Measurements from ENCODE around the gene PRDX5.
A peak's percentile ranks its signal among the peaks of the same experiment; 100 is the strongest.

DNA sequence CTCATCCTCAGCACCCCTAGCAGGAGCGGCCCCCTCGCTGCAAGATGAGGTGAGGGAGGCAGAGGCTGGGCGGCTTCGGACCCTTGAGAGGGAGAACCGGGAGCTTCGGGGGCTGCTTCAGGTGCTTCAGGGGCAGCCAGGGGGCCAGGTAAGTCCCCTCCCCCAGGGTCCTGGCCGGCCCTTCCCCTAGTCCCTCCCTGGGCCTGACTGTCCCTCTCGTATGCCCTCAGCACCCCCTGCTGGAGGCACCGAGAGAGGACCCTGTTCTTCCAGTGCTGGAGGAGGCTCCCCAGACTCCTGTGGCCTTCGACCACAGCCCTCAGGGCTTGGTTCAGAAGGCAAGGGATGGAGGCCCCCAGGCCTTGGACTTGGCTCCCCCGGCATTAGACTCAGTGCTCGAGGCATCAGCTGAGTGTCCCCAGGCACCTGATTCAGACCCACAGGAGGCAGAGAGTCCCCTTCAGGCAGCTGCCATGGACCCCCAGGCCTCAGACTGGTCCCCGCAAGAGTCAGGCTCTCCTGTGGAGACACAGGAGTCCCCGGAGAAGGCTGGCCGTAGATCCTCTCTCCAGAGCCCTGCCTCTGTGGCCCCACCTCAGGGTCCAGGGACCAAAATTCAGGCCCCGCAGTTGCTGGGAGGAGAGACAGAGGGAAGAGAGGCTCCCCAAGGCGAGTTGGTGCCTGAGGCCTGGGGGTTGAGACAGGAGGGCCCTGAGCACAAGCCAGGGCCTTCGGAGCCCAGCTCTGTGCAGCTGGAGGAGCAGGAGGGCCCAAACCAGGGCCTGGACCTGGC is 26.0 kb downstream of the PRDX5 start:
- TF ChIP-seq, protein P1, sequence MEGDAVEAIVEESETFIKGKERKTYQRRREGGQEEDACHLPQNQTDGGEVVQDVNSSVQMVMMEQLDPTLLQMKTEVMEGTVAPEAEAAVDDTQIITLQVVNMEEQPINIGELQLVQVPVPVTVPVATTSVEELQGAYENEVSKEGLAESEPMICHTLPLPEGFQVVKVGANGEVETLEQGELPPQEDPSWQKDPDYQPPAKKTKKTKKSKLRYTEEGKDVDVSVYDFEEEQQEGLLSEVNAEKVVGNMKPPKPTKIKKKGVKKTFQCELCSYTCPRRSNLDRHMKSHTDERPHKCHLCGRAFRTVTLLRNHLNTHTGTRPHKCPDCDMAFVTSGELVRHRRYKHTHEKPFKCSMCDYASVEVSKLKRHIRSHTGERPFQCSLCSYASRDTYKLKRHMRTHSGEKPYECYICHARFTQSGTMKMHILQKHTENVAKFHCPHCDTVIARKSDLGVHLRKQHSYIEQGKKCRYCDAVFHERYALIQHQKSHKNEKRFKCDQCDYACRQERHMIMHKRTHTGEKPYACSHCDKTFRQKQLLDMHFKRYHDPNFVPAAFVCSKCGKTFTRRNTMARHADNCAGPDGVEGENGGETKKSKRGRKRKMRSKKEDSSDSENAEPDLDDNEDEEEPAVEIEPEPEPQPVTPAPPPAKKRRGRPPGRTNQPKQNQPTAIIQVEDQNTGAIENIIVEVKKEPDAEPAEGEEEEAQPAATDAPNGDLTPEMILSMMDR (IDR thresholded peaks at IDR 0.05), result peak in 1 of 3 experiments; percentile 8
- TF ChIP-seq POLR2A (IDR thresholded peaks at IDR 0.05), result no peak

All from testis (tissue), 2 donors.